Esophagus muscularis mucosa (tissue), 4 donors: Measurements from ENCODE around the gene YPEL4.

ENCODE experiments used
- CTCF ChIP-seq, 3 experiments: fragments of 200-600 bp in 2 of 3; fragments of 450-650 bp in 1 of 3; sonication (generic) in 2 of 3; IDR thresholded peaks; one replicate each; pipeline ENCODE4 v1.5.1; 2017 to 2019; ENCODE audit warnings: antibody characterized with exemption in 3 of 3, mild to moderate bottlenecking in 2 of 3, moderate library complexity in 1 of 3
- EP300 ChIP-seq: sonication (generic); formaldehyde crosslinking; IDR thresholded peaks from one replicate; pipeline ENCODE4 v1.6.1; 2017; ENCODE audit warnings: antibody characterized with exemption
- POLR2A ChIP-seq: fragments of 450-650 bp; IDR thresholded peaks from one replicate; pipeline ENCODE4 v1.6.1; 2017; ENCODE audit warnings: antibody characterized with exemption, moderate library complexity, mild to moderate bottlenecking, low read depth
- POLR2AphosphoS5 ChIP-seq, 2 donors: sonication (generic); formaldehyde crosslinking; IDR thresholded peaks; one replicate each; pipeline ENCODE4 v1.6.1; 2017; ENCODE audit warnings: antibody characterized with exemption in 2 of 2

- TF ChIP-seq CTCF (IDR thresholded peaks at IDR 0.05) (no peak), EP300 (no peak), POLR2A (no peak), POLR2AphosphoS5 (IDR thresholded peaks at IDR 0.05) (no peak)
Observed at GRCh38 chr11:57601297-57601696, 48.4 kb downstream of the YPEL4 start.
